ENCODE measurements around the gene DNER. TPM values are rescaled to one million over a fixed set of nuclear protein-coding genes. Genes with fewer than 3 reads are reported as not detected.
A peak's percentile ranks its signal among the peaks of the same experiment; 100 is the strongest.

DNER gene
- total RNA-seq, 4 donors from 2014 or later: 0.41 to 2.6 (median 1.2) TPM

- no peaks in the 10 kb centered on the region for H3K4me1 ChIP-seq
- H3K27ac ChIP-seq: peak overlapping the region; percentile 38 to 69 (median 56)
- in situ Hi-C loops (cut with MboI; ENCODE audit: low sequenced_read_pairs in 4 of 4): no loop called here
- H3K9me3 ChIP-seq: no peaks in the 10 kb centered on the region
- intact Hi-C loops (cut with DNase I; ENCODE audit: low total_unique reads): loop anchor here (10.0 kb wide), 1 partner anchor 121 kb away; no protein-coding TSS in a partner anchor
- TF ChIP-seq POLR2A (IDR thresholded peaks at IDR 0.05): peak in 1 of 2 donors; percentile 38
- TF ChIP-seq, protein P1, sequence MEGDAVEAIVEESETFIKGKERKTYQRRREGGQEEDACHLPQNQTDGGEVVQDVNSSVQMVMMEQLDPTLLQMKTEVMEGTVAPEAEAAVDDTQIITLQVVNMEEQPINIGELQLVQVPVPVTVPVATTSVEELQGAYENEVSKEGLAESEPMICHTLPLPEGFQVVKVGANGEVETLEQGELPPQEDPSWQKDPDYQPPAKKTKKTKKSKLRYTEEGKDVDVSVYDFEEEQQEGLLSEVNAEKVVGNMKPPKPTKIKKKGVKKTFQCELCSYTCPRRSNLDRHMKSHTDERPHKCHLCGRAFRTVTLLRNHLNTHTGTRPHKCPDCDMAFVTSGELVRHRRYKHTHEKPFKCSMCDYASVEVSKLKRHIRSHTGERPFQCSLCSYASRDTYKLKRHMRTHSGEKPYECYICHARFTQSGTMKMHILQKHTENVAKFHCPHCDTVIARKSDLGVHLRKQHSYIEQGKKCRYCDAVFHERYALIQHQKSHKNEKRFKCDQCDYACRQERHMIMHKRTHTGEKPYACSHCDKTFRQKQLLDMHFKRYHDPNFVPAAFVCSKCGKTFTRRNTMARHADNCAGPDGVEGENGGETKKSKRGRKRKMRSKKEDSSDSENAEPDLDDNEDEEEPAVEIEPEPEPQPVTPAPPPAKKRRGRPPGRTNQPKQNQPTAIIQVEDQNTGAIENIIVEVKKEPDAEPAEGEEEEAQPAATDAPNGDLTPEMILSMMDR (IDR thresholded peaks at IDR 0.05 in 4 of 5, conservative IDR thresholded peaks at IDR 0.05 in 1 of 5): no peak
- no peaks in the 10 kb centered on the region for H3K36me3 ChIP-seq
- DNase-seq: peak; percentile 75 to 85
- H3K4me3 ChIP-seq: no peak overlapping the region
- ATAC-seq: peak; percentile 79 to 83
- no peaks in the 10 kb centered on the region for H3K27me3 ChIP-seq
Measured at GRCh38 chr2:229416116-229416694, 298.1 kb downstream of the DNER start.

DNA sequence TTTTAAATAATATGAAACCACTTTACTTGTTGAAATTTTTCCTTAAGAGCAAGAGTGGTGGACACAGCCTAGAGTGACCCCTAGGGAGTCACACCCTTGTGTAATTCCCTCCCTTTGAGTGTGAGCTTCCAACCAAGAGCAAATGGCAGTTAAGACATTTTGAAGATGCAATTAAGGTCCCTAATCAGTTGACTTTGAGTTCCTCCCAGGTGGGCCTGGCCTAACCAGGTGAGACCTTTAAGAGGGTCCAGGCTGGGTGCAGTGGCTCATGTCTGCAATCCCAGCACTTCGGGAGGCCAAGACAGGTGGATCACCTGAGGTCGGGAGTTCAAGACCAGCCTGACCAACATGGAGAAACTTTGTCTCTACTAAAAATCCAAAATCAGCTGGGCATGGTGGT, 299.7 kb downstream of the DNER start:
- no peaks in the 10 kb centered on the region for H3K4me1 ChIP-seq
- H3K36me3 ChIP-seq: no peaks in the 10 kb centered on the region
- H3K27me3 ChIP-seq: no peaks in the 10 kb centered on the region
- no peak for ATAC-seq
- H3K4me3 ChIP-seq: no peak overlapping the region
- DNase-seq: no peak
- in situ Hi-C loops (cut with MboI; ENCODE audit: low sequenced_read_pairs in 4 of 4): no loop called here
- no peak for TF ChIP-seq POLR2A (IDR thresholded peaks at IDR 0.05)
- TF ChIP-seq, protein P1 (IDR thresholded peaks at IDR 0.05 in 4 of 5, conservative IDR thresholded peaks at IDR 0.05 in 1 of 5): no peak
- intact Hi-C loops (cut with DNase I; ENCODE audit: low total_unique reads): loop anchor here (10.0 kb wide), 1 partner anchor 120 kb away; no protein-coding TSS in a partner anchor
- no peaks in the 10 kb centered on the region for H3K9me3 ChIP-seq
- H3K27ac ChIP-seq: no peak overlapping the region

GRCh38 chr2:229412686-229413085, 301.7 kb downstream of the DNER start:
- no peak for DNase-seq
- Histone ChIP-seq H3K27me3 (no peaks in the 10 kb centered on the region), H3K4me1 (peaks cover under 1 to 5% of the 10 kb centered on the region in 2 donors), H3K36me3 (no peaks in the 10 kb centered on the region), H3K9me3 (no peaks in the 10 kb centered on the region), H3K27ac (no peak overlapping the region), H3K4me3 (no peak overlapping the region)
- in situ Hi-C loops (cut with MboI; ENCODE audit: low sequenced_read_pairs in 4 of 4): no loop called here
- intact Hi-C loops (cut with DNase I; ENCODE audit: low total_unique reads): loop anchor here (10.0 kb wide), 1 partner anchor 118 kb away; no protein-coding TSS in a partner anchor
- no peak for ATAC-seq
- TF ChIP-seq, protein P1 (IDR thresholded peaks at IDR 0.05 in 4 of 5, conservative IDR thresholded peaks at IDR 0.05 in 1 of 5): no peak
- TF ChIP-seq POLR2A (IDR thresholded peaks at IDR 0.05): no peak

GRCh38 chr2:229410946-229411345, 303.4 kb downstream of the DNER start:
- in situ Hi-C loops (cut with MboI; ENCODE audit: low sequenced_read_pairs in 4 of 4): no loop called here
- H3K27ac ChIP-seq: peak overlapping the region; percentile 59 to 78 (median 72)
- ATAC-seq: no peak

More at GRCh38 chr2:229410946-229411345, 303.4 kb downstream of the DNER start:
- Histone ChIP-seq H3K4me3 (no peak overlapping the region), H3K4me1 (peaks cover 5 to 9% of the 10 kb centered on the region in 2 donors), H3K36me3 (no peaks in the 10 kb centered on the region), H3K27me3 (no peaks in the 10 kb centered on the region), H3K9me3 (no peaks in the 10 kb centered on the region)
- no peak for TF ChIP-seq POLR2A (IDR thresholded peaks at IDR 0.05)
- TF ChIP-seq, protein P1 (IDR thresholded peaks at IDR 0.05 in 4 of 5, conservative IDR thresholded peaks at IDR 0.05 in 1 of 5): no peak
- intact Hi-C loops (cut with DNase I; ENCODE audit: low total_unique reads): loop anchor here (10.0 kb wide), 1 partner anchor 116 kb away; no protein-coding TSS in a partner anchor
- DNase-seq: no peak

Measured in gastrocnemius medialis (tissue), 4 donors.